Measurements from ENCODE around the gene COQ5.

GRCh38 chr12:120475643-120476042, 53.3 kb downstream of the COQ5 start:
- TF ChIP-seq CTCF (IDR thresholded peaks at IDR 0.05; ENCODE audit: low read depth, low read length) (no peak), EZH2phosphoT487 (IDR thresholded peaks at IDR 0.05; ENCODE audit: low read depth) (no peak)

Data from OCI-LY3 (cell line).